GM19372 (cell line): Measurements from ENCODE around the gene SGK2.

Experiments
- ATAC-seq: cut with Tn5 transposase; IDR thresholded peaks from one replicate; pipeline ENCODE4 v1.9.1; 2021; ENCODE audit warnings: mild to moderate bottlenecking, low read depth, moderate library complexity; ENCODE audit not compliant: unreplicated experiment

SGK2 gene

DNA sequence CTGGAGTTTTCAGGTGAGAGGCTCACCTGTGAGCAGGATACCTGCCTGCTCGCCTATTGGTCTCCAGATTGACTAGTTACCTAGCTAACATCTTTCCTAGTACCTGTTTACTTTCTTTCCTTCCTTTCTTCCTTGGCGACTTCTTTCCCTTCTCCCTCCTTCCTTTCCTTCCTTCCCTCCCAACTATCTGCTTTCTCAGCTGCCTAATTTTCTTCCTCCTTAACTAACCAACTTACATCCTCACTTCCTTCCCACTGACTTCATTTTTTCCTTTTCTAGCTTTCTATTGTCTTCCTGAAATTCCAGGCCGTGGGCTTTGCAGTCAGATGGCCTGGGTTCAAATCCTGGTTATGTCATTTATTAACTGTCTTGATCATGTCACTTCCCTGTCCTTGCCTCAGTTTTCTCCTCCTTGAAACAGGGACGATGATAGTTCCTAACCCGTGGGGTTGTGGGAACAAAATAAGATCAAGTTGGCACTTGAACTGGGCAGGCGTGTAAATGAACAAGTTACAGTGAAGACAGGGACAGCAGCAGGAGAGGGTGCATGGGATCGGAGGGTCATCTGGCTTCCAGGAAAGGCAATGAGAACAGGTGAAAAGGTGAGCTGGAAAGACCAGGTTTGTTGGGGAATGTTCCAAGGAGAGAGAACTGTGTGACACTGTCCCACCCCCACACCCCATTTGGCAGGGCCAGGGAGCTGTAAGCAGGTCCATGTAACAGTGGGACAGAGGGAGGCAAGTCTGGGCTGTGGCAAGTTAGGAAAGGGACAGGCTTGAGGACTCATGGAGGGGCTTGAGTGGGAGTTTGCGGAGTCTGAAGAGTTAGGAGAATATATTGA is 540 bp downstream of the SGK2 start:
- ATAC-seq = no peak

DNA sequence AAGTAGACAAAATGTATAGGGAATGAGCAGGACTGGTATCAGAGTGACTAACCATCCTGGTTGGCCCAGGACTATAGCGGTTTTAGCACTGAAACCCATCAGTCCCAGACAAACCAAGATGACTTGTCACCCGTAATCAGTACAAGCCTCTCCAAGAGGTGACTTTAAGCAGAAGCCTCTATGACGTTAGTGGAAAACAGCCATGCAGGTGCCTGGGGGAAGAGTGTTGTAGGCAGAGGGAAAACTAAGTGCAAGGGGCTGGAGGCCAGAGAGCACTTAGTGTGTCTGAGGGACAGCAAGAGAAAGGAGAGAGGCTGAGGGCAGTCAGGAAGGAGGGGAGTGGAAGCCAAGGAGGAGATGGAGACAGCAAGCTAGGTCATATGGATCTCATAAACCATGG is 2.1 kb downstream of the SGK2 start:
- ATAC-seq = no peak

DNA sequence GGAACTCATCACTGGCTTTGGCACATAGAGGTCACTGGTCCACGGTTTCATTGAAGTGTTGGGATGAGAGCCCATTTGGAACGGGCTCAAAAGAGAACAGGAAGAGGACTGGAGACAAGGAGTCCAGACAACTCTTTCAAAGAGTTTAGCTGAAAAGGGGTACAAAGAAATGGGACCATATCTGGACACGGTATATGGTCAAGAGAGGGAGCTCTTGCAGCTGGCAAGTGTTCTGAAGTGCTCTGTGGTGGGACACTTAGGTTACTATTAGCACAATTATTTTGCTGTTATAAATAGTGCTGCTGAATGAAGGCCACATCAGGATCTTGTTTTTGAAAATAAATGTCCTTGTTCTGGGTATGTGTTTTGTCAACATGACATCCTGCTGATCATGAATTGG is 4.6 kb downstream of the SGK2 start:
- no peak for ATAC-seq

DNA sequence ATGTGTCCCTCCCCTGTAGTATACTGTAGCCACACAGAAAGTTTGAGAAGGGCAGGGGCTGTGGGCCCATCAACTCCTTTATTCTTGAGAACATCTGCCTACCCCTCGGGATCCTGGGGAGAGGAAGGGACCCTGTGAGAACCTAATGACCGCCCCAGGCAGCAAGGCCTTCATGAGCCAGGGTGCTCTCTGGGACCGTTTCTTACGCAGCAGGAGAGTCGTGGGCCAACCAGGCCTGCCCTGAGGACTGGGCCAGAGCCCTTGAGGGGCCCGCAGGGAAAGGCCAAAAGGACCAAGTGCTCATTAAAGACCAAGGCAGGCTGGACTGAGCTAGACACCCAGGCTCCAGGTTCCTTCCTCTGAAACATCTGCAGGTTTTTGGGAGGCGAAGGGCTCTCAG is 5.2 kb downstream of the SGK2 start:
- ATAC-seq = no peak

DNA sequence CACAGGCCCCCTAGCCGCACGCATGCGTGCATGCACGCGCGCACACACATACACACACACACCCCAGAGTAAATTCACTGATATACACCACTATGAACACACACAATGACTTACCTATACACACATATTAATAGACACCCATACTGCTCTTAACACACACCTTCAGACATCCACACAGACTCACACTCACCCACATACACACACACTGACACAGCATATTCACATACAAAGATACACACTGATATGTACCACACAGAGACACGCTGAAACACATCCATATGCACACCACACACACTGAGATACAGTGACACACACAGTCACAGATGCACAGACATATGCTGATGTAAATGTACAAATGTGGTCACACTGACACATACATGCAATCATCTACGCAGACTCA is 5.6 kb downstream of the SGK2 start:
- ATAC-seq = no peak

DNA sequence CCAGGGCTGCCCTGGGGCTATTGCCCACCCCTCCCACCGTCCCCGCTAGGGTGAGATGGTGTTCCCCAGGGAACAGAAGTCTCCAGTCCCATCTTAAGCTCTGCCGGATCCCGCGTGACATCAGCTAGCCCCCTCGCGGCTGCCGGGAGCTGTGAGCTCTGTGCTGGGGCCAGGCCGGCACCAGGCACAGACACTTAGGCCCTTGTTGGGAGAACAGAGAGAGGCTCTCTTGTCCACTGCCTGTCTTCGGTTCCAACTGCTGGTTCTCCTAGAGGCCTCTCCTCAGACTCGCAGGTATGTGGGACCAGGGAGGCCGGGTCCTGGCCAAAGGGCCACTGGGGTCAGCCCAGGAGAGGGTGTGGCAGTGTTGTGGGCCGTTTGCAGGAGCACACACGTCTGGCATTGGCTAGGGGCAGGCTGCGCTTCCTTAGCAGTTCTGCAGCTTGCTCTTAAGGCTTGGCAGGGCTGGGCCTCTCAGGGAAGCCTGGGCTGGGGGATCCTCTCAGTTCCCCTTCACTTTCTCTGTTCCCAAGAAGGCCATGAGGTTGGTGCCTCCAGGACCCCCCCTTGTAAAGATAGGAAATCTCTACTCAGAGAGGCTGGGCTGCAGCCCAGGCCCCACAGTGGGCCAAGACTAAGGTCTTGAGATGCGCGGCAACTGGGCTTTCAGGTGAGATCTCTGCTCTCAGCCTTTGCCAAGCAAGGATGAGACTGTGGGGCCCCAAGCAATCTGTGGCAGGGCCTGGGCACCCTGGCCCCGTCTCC is 6.3 kb downstream of the SGK2 start:
- ATAC-seq = no peak

DNA sequence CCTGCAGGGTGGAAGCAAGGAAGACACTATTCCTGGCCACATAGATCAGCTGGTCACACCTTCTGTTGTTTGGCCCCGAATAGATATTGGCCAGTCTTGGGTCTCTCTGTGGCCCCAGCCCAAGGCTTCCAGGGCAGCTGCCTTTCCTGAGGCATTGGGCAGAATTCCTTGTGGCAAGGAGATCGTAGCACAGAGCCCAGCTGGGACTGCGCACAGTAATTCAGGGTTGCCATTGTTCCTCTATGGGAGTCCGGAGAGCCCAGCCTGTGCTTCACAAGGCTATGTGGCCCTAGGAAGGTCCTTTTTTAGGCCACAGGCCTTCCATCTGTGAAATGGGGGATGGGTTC is 6.9 kb downstream of the SGK2 start:
- no peak for ATAC-seq

DNA sequence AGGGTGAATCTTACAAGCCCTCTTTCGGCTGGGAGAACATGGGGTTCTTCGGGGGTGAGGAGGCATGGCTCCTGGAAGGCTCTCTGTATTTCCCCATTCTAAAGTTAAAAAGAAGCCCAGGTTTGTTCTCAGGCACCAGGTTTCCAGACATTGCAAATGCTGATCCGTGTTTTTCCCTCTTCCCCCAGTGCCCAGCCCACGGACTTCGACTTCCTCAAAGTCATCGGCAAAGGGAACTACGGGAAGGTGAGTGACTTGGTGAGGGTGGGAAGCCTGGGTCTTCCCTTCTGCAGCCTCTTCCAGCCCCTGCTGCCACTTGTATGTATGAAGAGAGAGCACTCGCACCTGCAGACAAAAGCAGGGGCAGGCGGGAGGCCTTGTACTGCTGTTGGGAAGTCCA is 8.7 kb downstream of the SGK2 start:
- ATAC-seq = no peak

DNA sequence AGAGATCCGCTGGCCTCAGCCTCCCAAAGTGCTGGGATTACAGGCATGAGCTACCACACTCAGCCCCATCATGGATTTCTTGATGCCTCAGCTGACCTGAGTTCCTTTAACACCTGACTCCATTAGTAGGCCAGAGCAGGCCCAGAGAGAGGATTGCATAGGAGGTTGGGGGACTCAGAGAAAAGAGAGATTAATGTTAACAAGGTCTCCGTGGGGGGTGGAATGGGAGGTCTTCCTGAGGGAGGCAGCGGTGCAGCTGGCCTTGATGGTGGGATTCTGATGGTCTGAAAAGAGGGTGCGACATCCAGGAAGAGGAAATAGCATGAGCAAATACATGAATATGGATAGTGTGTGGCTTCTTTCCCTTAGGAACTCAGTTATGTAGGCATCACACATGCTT is 9.9 kb downstream of the SGK2 start:
- ATAC-seq = no peak

DNA sequence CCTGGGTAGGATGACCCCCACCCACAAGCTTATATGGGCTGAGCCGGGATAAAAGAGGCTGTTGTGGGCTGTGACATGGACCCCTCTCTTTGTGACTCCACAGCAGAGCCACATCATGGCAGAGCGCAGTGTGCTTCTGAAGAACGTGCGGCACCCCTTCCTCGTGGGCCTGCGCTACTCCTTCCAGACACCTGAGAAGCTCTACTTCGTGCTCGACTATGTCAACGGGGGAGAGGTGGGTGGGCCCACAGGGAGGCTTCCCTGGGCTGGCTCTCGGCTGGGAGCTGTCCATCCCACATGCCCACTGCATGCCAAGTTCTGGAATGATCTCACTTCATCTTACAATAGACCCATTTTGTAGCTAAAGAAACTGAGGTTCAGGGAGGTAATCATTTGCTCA is 10.5 kb downstream of the SGK2 start:
- no peak for ATAC-seq

DNA sequence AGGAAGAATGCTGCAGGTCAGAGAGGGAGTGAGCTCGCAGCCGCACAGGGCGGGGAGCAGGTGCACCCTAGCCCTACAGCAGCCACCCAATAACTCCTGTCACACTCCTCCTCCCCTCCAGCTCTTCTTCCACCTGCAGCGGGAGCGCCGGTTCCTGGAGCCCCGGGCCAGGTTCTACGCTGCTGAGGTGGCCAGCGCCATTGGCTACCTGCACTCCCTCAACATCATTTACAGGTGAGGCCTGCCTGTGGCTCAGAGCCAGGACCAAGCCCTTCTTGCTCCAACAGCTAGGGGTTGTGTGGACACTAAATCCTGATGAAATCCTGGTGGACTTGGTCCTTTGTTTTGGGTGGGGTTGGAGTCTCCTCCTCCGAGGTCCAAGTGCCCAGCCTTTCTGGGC is 11.7 kb downstream of the SGK2 start:
- ATAC-seq = no peak

DNA sequence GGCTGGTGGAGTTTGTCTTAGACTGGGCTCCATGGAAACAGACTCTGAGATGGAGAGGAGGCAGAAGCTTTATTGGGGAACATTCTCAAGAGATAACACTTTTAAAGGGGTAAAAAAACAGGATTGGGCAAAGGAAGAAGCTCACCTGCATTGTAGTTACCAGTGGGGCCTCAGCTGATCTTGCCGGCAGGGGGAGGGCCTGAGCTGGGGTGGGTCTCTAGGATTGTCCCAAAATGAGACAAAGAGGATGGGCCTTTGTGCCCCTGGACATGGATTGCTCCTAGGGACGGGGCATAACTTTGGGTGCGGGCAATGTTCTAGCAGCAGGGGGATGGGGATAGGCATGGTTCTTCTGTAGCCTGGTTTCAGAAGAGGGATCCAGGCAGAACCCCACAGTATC is 12.5 kb downstream of the SGK2 start:
- ATAC-seq = no peak

DNA sequence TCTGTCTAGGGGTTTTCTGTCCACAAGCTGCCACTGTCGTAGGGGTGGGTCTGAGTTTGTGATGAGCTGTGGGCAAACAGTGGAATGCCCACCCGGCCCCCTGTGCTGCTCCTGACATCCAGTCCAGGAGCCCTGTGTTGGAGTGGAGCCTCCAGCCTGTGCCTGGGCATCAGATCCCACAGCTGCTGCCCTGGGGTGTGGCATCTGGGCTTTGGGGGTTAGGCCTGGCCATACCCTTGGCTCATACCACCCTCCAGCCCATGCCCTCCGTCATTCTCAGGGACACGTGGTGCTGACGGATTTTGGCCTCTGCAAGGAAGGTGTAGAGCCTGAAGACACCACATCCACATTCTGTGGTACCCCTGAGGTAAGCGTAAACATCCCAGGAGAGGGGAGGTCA is 12.9 kb downstream of the SGK2 start:
- ATAC-seq = no peak

DNA sequence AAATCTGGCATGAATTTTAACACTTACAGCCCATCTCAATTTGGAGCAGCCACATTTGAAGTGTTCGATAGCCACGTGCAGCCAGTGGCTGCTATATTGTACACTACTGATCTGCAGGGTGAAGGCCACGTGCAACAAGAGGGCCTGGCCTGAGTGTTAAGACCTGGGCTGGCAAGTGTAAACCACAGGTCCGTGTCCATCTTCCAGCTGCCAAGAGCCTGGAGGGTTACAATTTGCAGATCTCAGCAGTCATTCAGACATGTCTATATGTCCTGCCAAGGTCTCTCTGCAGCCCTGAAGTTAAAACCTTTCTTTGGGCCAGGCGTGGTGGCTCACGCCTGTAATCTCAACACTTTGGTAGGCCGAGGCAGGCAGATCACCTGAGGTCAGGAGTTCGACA is 14.1 kb downstream of the SGK2 start:
- no peak for ATAC-seq

DNA sequence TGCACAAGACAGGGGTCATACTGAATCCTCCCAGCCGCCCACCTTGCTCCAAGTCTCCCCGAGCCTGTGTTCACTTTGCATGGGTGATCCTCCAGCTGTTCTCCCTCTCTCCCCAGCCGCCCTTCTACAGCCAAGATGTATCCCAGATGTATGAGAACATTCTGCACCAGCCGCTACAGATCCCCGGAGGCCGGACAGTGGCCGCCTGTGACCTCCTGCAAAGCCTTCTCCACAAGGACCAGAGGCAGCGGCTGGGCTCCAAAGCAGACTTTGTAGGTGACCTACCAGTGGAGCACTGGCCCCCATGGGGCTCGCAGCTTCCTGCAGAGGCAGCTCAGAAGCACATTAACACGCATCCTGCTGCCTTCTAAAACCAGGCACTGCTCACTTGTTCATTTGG is 17.3 kb downstream of the SGK2 start:
- no peak for ATAC-seq

DNA sequence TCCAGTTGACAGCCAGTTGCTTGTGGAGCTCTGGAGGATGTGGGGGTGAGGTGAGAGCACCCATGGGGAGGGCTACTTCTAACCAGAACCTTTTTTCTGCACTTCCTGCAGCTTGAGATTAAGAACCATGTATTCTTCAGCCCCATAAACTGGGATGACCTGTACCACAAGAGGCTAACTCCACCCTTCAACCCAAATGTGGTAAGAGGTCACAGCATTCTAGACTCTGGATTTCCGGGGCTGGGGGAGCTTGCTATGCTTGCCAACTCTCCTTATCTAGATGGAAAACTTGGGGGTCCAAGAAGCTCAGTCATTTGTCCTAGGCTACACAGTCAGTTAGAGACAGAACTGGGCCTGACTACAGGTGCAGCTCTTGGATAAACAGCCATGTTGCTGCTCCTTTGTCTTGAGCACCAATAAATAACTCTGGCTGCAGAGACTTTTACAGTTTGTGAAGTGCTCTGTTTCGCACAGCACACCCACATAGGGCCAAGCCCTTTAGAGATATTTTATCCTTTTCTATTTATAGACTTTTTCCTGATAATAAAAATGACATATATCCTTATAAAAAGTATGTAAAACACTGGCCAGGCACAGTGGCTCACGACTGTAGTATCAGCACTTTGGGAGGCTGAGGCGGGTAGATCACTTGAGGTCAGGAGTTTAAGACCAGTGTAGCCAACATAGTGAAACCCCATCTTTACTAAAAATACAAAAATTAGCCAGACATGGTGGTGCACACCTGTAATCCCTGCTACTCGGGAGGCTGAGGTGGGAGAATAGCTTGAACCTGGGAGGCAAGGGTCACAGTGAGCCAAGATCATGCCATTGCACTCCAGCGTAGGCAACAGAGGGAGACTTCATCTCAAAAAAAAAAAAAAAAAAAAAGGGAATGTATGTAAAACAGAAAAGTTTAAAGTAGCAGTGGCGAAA is 21.3 kb downstream of the SGK2 start:
- no peak for ATAC-seq

DNA sequence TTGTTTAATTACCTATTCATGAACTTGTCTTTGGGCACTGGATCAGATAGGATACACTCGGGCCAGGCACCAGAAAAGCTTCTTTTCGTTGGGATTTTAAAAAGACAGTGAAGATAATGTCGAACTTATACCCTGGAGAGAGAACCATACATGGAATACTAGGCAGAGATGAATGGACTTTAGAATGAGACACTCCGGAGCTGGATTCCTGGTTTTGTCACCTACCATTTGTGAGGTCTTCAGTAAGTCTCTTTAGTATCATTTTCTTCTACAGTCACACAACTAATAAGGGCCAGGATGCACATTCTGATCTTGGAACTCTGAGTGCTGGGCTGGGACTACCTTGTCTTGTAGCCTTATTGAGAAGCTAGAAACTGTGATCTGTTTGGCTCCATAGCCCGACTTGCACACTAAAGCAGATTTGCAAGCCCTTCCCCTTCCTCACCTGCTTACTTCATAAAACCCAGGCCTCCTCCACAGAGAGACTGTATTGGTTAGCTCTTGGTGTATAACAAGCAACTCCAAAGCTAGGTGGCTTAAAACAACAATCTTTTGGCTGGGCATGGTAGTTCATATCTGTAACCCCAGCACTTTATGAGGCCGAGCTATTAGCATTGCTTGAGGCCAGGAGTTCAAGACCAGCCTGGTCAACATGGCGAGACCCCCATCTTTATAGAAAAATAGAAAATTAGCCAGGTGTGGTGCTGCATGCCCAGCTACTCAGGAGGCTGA is 24.5 kb downstream of the SGK2 start:
- ATAC-seq = no peak

DNA sequence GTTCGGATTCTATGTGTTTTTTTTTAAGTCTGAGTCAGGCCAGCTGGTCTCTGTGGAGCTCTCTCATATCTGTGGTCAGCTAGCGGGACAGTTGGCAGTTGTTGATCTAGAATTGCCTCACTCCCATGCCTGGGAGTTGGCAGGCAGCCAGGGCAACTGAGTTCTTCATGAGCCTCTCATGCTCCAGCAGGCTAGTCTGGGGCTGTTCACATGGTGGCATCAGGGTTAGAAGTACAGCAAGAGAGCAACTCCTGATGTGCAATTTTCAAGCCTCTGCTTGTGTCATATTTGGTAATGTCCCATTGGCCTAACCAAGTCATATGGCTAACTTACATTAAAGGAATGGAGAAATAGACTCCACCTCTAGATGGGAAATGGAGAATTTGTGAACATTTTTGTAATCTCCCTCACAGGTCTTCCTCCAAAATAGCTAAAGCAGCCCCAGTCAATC is 25.2 kb downstream of the SGK2 start:
- no peak for ATAC-seq

DNA sequence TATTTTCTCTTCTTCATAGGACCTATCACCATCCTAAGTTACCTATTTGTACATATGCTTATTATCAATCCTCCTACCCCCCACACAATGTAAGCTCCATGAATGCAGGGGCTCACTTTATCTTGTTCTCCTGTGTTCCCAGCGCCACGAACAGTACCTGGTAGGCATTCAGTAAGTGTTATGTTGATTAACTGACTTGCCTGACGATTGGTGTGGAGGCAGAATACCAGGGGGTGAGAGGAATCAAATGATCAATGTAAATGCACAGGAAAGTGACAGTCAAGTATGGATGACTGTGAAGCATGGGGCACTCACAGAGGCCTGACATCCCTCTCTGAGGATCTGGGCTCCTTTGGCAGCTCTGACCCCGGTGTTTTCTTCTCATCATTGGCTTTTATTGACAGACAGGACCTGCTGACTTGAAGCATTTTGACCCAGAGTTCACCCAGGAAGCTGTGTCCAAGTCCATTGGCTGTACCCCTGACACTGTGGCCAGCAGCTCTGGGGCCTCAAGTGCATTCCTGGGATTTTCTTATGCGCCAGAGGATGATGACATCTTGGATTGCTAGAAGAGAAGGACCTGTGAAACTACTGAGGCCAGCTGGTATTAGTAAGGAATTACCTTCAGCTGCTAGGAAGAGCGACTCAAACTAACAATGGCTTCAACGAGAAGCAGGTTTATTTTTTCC is 25.8 kb downstream of the SGK2 start:
- no peak for ATAC-seq

DNA sequence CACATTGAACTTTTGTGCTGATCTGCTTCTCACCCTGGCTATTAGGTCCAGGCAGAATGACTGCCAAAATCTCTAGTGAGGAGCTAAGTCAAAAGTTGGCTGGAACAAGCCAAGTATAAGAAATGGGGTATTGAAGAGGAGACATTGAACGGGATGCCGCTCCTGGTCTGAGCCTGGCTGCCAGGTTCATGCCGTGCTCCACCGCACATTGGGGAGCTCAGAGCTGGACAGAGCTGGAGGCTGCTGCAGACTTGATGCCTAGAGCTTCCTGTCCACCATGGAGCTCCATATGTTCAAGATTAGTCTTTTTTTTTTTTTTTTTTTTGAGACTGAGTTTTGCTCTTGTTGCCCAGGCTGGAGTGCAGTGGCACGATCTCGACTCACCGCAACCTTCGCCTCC is 27.8 kb downstream of the SGK2 start:
- no peak for ATAC-seq
